ENCODE data around the gene SALL4.
A peak's percentile ranks its signal among the peaks of the same experiment; 100 is the strongest.
"Not testable (repeated sequence)": the region's sequence is repeated elsewhere in the genome, so short reads cannot be mapped to it uniquely, and the experiment has no call there.

Gene SALL4

DNA sequence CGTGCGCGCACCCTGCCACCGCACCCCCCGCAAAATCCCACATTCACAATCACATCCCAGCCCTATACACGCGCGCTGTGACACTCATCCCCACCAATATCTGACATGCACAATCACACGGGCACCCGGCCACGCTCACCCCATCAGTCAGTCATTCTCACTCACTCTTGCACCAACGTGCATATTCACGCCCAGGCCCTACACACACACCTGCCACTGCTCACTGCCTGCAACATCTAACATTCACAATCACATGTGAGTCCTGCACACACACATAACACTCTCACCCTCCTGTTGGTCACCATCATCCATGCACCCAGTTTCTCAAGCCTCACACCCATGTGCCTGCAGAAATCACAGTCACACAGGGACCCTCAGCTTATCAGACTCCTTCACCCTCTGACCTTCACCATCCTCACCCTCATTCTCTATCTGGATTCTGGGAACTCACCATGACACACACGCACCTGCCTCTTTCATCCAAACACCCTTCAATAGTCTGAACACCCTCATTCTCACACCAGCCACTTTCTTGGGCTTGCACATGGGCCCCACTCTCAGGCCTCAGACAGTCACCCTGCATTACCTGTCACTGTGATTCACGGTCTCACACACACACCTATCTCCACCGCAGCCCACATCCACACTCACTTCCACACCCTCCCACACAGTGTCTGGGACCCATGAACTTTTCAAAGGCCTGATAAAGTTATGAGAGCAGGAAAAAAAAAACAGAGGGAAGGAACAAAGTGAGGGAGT lies 33.4 kb downstream of the SALL4 start:
- in situ Hi-C loops (cut with MboI; ENCODE audit: low sequenced_read_pairs, unreplicated experiment) = no loop called here
- TF ChIP-seq, protein P1, sequence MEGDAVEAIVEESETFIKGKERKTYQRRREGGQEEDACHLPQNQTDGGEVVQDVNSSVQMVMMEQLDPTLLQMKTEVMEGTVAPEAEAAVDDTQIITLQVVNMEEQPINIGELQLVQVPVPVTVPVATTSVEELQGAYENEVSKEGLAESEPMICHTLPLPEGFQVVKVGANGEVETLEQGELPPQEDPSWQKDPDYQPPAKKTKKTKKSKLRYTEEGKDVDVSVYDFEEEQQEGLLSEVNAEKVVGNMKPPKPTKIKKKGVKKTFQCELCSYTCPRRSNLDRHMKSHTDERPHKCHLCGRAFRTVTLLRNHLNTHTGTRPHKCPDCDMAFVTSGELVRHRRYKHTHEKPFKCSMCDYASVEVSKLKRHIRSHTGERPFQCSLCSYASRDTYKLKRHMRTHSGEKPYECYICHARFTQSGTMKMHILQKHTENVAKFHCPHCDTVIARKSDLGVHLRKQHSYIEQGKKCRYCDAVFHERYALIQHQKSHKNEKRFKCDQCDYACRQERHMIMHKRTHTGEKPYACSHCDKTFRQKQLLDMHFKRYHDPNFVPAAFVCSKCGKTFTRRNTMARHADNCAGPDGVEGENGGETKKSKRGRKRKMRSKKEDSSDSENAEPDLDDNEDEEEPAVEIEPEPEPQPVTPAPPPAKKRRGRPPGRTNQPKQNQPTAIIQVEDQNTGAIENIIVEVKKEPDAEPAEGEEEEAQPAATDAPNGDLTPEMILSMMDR (IDR thresholded peaks at IDR 0.05; ENCODE audit: borderline replicate concordance, control extremely low read depth, extremely low read depth, insufficient read depth, missing control alignments) = no peak
- DNase-seq (ENCODE audit: low spot score) = no peak

- in situ Hi-C loops (cut with MboI; ENCODE audit: low sequenced_read_pairs, unreplicated experiment) = no loop called here
Measured at GRCh38 chr20:51767867-51768758, 34.2 kb downstream of the SALL4 start, which contains the start of gene ATP9A. TSS of gene ATP9A (minus strand) at chr20:51768390. CDS start at chr20:51768369, 21 bp downstream.

DNA sequence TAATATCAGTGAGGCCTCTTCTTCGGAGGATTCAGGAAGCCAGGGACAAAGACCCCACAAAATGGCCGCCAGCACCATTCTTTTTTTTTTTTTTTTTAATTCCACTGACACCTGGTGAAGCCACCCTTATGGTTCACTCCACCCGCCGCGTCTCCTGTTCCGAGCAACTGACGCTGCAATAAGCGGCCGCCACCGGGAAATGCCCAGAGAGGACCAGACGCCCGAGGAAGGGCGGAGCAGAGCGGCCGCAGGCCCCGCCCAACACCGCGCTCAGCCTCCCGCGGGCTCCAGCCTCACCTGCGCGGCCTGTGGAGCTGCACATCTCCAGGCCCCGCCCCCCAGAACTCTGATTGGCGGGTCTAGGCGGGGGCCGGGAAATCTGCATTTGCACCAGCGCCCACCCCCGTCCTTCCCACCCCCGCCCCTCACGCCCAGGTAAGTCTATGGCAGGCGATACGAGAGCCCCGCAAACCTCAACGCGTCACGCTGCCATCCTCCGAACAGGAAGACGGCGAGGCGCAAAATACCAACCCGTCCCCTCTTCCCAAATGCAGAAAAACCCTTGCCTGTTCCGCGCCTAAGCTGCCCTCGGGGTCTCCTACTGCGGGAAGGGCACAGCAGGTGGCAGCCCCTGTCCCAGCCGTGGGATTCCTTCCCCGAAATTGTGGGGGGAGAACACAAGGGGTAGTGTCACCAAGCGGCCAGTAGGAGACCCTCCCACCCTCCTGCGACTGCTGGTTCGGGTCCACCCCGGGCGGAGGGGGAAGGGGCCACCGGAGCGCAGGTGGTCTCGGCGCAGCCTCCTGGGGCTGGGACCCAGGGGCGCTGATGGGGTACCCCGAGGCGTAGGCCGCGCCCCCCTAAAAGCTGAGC lies 35.1 kb downstream of the SALL4 start:
- TF ChIP-seq, protein P1 (IDR thresholded peaks at IDR 0.05; ENCODE audit: borderline replicate concordance, control extremely low read depth, extremely low read depth, insufficient read depth, missing control alignments) = no peak
- DNase-seq (ENCODE audit: low spot score) = peak; percentile 50
- in situ Hi-C loops (cut with MboI; ENCODE audit: low sequenced_read_pairs, unreplicated experiment) = no loop called here

More at GRCh38 chr20:51767867-51768758, 34.2 kb downstream of the SALL4 start, which contains the start of gene ATP9A:
- no peak for DNase-seq (ENCODE audit: low spot score)
- TF ChIP-seq, protein P1 (IDR thresholded peaks at IDR 0.05; ENCODE audit: borderline replicate concordance, control extremely low read depth, extremely low read depth, insufficient read depth, missing control alignments) = no peak

- DNase-seq (ENCODE audit: low spot score); in situ Hi-C loops (cut with MboI; ENCODE audit: low sequenced_read_pairs, unreplicated experiment): not testable (repeated sequence)
Measured at GRCh38 chr20:51765381-51765780, 36.9 kb downstream of the SALL4 start.

DNA sequence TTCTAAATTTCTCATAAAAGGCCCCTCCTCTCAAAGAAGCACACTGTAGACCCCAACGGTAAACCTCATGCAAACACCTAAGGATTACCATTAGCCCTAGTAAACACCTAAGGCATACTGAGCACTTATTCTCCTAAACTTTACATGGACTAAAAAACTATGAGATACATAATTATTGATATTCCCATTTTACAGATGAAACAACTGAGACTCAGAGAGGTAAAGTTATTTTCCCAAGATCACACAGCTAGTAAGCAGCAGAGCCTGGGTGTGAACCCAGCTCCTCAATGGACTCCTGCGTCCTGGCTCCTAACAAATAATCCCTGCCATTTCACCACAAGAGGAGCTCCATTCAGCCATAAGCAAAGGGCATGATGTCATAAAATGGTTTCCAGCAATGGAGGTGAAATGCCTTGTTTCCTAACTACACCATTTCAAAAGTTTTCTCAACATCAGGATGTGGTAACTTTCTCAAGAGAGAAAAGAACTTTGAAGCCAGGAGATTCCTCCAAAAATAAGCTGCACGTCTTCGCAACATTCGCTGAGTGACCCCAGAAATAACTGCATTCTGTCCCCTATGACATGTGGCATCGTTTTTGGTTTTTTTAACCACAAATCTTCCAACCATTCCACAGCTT lies 38.2 kb downstream of the SALL4 start:
- TF ChIP-seq, protein P1 (IDR thresholded peaks at IDR 0.05; ENCODE audit: borderline replicate concordance, control extremely low read depth, extremely low read depth, insufficient read depth, missing control alignments) = no peak
- in situ Hi-C loops (cut with MboI; ENCODE audit: low sequenced_read_pairs, unreplicated experiment) = no loop called here
- DNase-seq (ENCODE audit: low spot score) = no peak

GRCh38 chr20:51760905-51761546 lies 41.3 kb downstream of the SALL4 start:
- TF ChIP-seq, protein P1 (IDR thresholded peaks at IDR 0.05; ENCODE audit: borderline replicate concordance, control extremely low read depth, extremely low read depth, insufficient read depth, missing control alignments) = no peak
- no peak for DNase-seq (ENCODE audit: low spot score)
- in situ Hi-C loops (cut with MboI; ENCODE audit: low sequenced_read_pairs, unreplicated experiment) = no loop called here
